Activated T-cell treated with anti-CD3 and anti-CD28 coated beads, Interleukin-2, amount 50 U/mL, for 72 hours (primary cell): ENCODE measurements around the gene LIG1. TPM values are rescaled to one million over a fixed set of nuclear protein-coding genes. Genes with fewer than 3 reads are reported as not detected.

Experiments
- ATAC-seq, 2 donors: fragments of 150-1000 bp; cut with Tn5 transposase; replicated peaks in 1 of 2; 2 replicates each; pipeline ENCODE4 v1.10.0; 2021; ENCODE audit warnings: moderate library complexity in 2 of 2, mild to moderate bottlenecking in 1 of 2
- DNase-seq, 2 donors: peaks; one replicate each; pipeline ENCODE4 v3.0.0; 2021 to 2022; ENCODE audit warnings: mixed read lengths in 1 of 2
- H3K27ac Mint-ChIP-seq: one replicate; pipeline ENCODE4 v1.8.0; 2022; ENCODE audit warnings: mild to moderate bottlenecking, moderate library complexity, mixed read lengths
- H3K27me3 Mint-ChIP-seq: one replicate; pipeline ENCODE4 v1.8.0; 2022; ENCODE audit warnings: low read depth, mixed read lengths
- H3K36me3 Mint-ChIP-seq, 2 donors: one replicate each; pipeline ENCODE4 v1.8.0; 2022; ENCODE audit warnings: mixed read lengths in 2 of 2, mild to moderate bottlenecking in 1 of 2; ENCODE audit not compliant: insufficient read depth in 2 of 2
- H3K4me1 Mint-ChIP-seq: one replicate; pipeline ENCODE4 v1.8.0; 2022; ENCODE audit warnings: low read depth, mixed read lengths
- H3K4me3 Mint-ChIP-seq, 2 donors: one replicate each; pipeline ENCODE4 v1.8.0; 2022; ENCODE audit warnings: mild to moderate bottlenecking in 2 of 2, mixed read lengths in 2 of 2, moderate library complexity in 2 of 2
- H3K9me3 Mint-ChIP-seq, 2 donors: one replicate each; pipeline ENCODE4 v1.8.0; 2022; ENCODE audit warnings: mixed read lengths in 2 of 2
- total RNA-seq, 2 donors: library from RNA; stranded (reverse); gene quantifications; one replicate each; pipeline ENCODE4 v1.2.3, GENCODE V29; 2022

LIG1 gene
- total RNA-seq, 2 donors from 2014 or later = 156 to 212 TPM

- no peak for ATAC-seq
- H3K27ac Mint-ChIP-seq = no peak overlapping the region
- H3K27me3 Mint-ChIP-seq = no peaks in the 10 kb centered on the region
- H3K36me3 Mint-ChIP-seq = peaks cover 0 to 5% of the 10 kb centered on the region in 2 donors
- peaks cover 29% of the 10 kb centered on the region for H3K4me1 Mint-ChIP-seq
- DNase-seq = peak in 1 of 2 donors; percentile 43
- no peaks in the 10 kb centered on the region for H3K9me3 Mint-ChIP-seq
- no peak overlapping the region for H3K4me3 Mint-ChIP-seq
These were observed 24.1 kb upstream of the LIG1 start for GRCh38 chr19:48194041-48194843.

- no peak for ATAC-seq
- H3K27me3 Mint-ChIP-seq = no peaks in the 10 kb centered on the region
- no peak overlapping the region for H3K27ac Mint-ChIP-seq
- no peak for DNase-seq
- peaks cover 6 to 9% of the 10 kb centered on the region in 2 donors for H3K36me3 Mint-ChIP-seq
- H3K9me3 Mint-ChIP-seq = no peaks in the 10 kb centered on the region
- no peak overlapping the region for H3K4me3 Mint-ChIP-seq
- peaks cover 29% of the 10 kb centered on the region for H3K4me1 Mint-ChIP-seq
These were observed 22.6 kb upstream of the LIG1 start for GRCh38 chr19:48192750-48193149.

- Mint-ChIP-seq H3K4me1 (peaks cover 20% of the 10 kb centered on the region), H3K36me3 (peaks cover 6 to 11% of the 10 kb centered on the region in 2 donors), H3K27ac (no peak overlapping the region), H3K27me3 (no peaks in the 10 kb centered on the region), H3K9me3 (no peaks in the 10 kb centered on the region), H3K4me3 (no peak overlapping the region)
- ATAC-seq (no peak), DNase-seq (no peak)
These were observed 20.7 kb upstream of the LIG1 start for GRCh38 chr19:48190885-48191284.

GRCh38 chr19:48190288-48190884 lies 20.2 kb upstream of the LIG1 start:
- peak; percentile 29 to 68 for DNase-seq
- peak; percentile 74 to 76 for ATAC-seq
- peaks cover 6 to 11% of the 10 kb centered on the region in 2 donors for H3K36me3 Mint-ChIP-seq
- no peaks in the 10 kb centered on the region for H3K9me3 Mint-ChIP-seq
- H3K27me3 Mint-ChIP-seq = no peaks in the 10 kb centered on the region
- peaks cover 20% of the 10 kb centered on the region for H3K4me1 Mint-ChIP-seq
- no peak overlapping the region for H3K4me3 Mint-ChIP-seq
- no peak overlapping the region for H3K27ac Mint-ChIP-seq

- DNase-seq = no peak
- H3K4me1 Mint-ChIP-seq = peaks cover 12% of the 10 kb centered on the region
- no peaks in the 10 kb centered on the region for H3K27me3 Mint-ChIP-seq
- no peak overlapping the region for H3K27ac Mint-ChIP-seq
- ATAC-seq = peak in 1 of 2 donors; percentile 7
- no peak overlapping the region for H3K4me3 Mint-ChIP-seq
- H3K9me3 Mint-ChIP-seq = peaks cover 0 to 1% of the 10 kb centered on the region in 2 donors
- peaks cover 8 to 14% of the 10 kb centered on the region in 2 donors for H3K36me3 Mint-ChIP-seq
These were observed 16.4 kb upstream of the LIG1 start for GRCh38 chr19:48186541-48186991.

- Mint-ChIP-seq H3K4me1 (peaks cover 12% of the 10 kb centered on the region), H3K4me3 (no peak overlapping the region), H3K36me3 (peaks cover 13 to 19% of the 10 kb centered on the region in 2 donors), H3K27ac (no peak overlapping the region), H3K9me3 (peaks cover 2 to 6% of the 10 kb centered on the region in 2 donors), H3K27me3 (no peaks in the 10 kb centered on the region)
- DNase-seq = no peak
- no peak for ATAC-seq
These were observed 15.9 kb upstream of the LIG1 start for GRCh38 chr19:48186015-48186414.

- no peak for ATAC-seq
- no peak overlapping the region for H3K27ac Mint-ChIP-seq
- no peak overlapping the region for H3K4me3 Mint-ChIP-seq
- peaks cover 14% of the 10 kb centered on the region in 2 donors for H3K36me3 Mint-ChIP-seq
- DNase-seq = no peak
- H3K4me1 Mint-ChIP-seq = no peaks in the 10 kb centered on the region
- no peaks in the 10 kb centered on the region for H3K27me3 Mint-ChIP-seq
- peaks cover 2 to 6% of the 10 kb centered on the region in 2 donors for H3K9me3 Mint-ChIP-seq
These were observed 13.2 kb upstream of the LIG1 start for GRCh38 chr19:48183356-48183755.

GRCh38 chr19:48182434-48182833 lies 12.3 kb upstream of the LIG1 start:
- Mint-ChIP-seq H3K27ac (no peak overlapping the region), H3K4me3 (no peak overlapping the region), H3K4me1 (no peaks in the 10 kb centered on the region), H3K9me3 (peaks cover 2 to 6% of the 10 kb centered on the region in 2 donors), H3K36me3 (peaks cover 11 to 12% of the 10 kb centered on the region in 2 donors), H3K27me3 (no peaks in the 10 kb centered on the region)
- no peak for DNase-seq
- ATAC-seq = no peak

- Mint-ChIP-seq H3K9me3 (peaks cover 2 to 6% of the 10 kb centered on the region in 2 donors), H3K27me3 (no peaks in the 10 kb centered on the region), H3K4me3 (no peak overlapping the region), H3K4me1 (no peaks in the 10 kb centered on the region), H3K27ac (no peak overlapping the region), H3K36me3 (peaks cover 11 to 12% of the 10 kb centered on the region in 2 donors)
- ATAC-seq (no peak), DNase-seq (no peak)
These were observed 11.4 kb upstream of the LIG1 start for GRCh38 chr19:48181505-48181904.

- Mint-ChIP-seq H3K4me1 (peaks cover 29% of the 10 kb centered on the region), H3K9me3 (peaks cover under 1% of the 10 kb centered on the region in 2 donors), H3K27ac (no peak overlapping the region), H3K36me3 (peaks cover 10 to 18% of the 10 kb centered on the region in 2 donors), H3K4me3 (no peak overlapping the region), H3K27me3 (no peaks in the 10 kb centered on the region)
- ATAC-seq = no peak
- no peak for DNase-seq
These were observed 6.1 kb upstream of the LIG1 start for GRCh38 chr19:48176226-48176625.

- DNase-seq = no peak
- H3K27ac Mint-ChIP-seq = no peak overlapping the region
- H3K4me3 Mint-ChIP-seq = no peak overlapping the region
- peaks cover 34% of the 10 kb centered on the region for H3K4me1 Mint-ChIP-seq
- ATAC-seq = no peak
- no peaks in the 10 kb centered on the region for H3K27me3 Mint-ChIP-seq
- no peaks in the 10 kb centered on the region for H3K9me3 Mint-ChIP-seq
- H3K36me3 Mint-ChIP-seq = peaks cover 7 to 18% of the 10 kb centered on the region in 2 donors
These were observed 5.4 kb upstream of the LIG1 start for GRCh38 chr19:48175578-48175977.

GRCh38 chr19:48174445-48175030 lies 4.4 kb upstream of the LIG1 start:
- Mint-ChIP-seq H3K4me1 (peaks cover 35% of the 10 kb centered on the region), H3K27ac (peak overlapping the region; percentile 52), H3K27me3 (no peaks in the 10 kb centered on the region), H3K9me3 (no peaks in the 10 kb centered on the region), H3K4me3 (no peak overlapping the region), H3K36me3 (peaks cover 5 to 15% of the 10 kb centered on the region in 2 donors)
- DNase-seq (no peak), ATAC-seq (no peak)

- Mint-ChIP-seq H3K27ac (no peak overlapping the region), H3K9me3 (no peaks in the 10 kb centered on the region), H3K4me1 (peaks cover 54% of the 10 kb centered on the region), H3K36me3 (peaks cover 5 to 15% of the 10 kb centered on the region in 2 donors), H3K4me3 (peak overlapping the region; percentile 86 to 97), H3K27me3 (no peaks in the 10 kb centered on the region)
- no peak for DNase-seq
- no peak for ATAC-seq
These were observed 1.6 kb upstream of the LIG1 start for GRCh38 chr19:48171710-48172109.
